Stimulated activated CD4-positive, alpha-beta T cell treated with anti-CD3 and anti-CD28 coated beads, Interleukin-4, amount 100 ng/mL, for 1 hour (primary cell): ENCODE data around the gene LAMTOR4.
"Not testable (repeated sequence)": the region's sequence is repeated elsewhere in the genome, so short reads cannot be mapped to it uniquely, and the experiment has no call there.

Experiments used
- DNase-seq: peaks from one replicate; pipeline ENCODE4 v3.0.0-alpha.2; 2020

The LAMTOR4 gene

DNA sequence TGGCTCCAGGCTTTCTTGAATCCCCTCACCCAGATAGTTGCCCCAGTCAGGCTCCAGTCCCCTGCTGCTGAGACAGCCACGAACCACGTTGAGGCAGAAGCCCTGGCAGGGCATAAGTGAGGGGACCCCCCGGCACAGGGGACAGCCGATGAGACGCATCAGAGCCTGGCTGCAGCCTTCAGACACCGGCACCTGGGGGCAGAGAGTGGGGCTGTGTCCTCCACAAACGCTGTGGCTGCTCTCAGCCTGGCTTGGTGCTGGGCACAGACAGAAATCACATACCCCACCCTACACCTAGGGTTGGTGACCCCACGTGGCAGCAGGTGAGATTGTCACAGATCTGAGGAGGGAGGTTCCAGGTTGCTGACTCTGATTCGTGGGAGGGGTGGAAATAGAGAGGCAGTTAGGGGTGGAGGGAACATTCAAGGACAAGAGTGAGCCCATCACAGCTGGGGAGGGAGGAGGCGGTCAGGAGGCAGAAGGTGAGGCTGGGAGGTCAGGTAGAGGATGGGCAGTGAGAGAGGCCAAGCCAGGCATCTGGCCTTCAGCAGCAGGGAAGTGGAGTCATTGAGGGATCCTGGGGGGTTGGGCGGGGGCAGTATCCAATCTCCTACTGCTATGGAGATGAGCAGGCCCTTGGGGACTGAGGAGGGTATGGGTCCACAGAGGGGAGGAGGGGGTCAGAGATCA is 25.2 kb downstream of the LAMTOR4 start:
- no peak for DNase-seq

DNA sequence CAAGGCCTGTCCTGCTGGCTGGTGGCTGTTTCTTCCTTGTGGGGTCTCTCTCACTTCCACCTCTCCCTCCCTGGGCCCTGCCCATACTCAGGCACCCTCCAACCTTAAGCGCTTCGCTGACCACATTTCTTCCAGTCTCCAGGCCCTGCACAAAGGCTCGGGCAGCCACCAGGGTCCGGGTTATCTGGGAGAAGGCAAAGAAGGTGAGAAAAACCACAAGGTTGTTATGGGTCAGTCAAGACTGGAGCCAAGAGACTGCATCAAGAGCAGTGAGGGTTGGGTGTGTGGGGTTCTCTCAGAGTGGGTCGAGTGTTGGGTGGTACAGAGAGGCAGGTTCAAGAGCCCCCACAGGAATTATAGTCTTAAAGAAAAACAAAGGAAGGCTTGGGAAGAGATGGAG is 25.9 kb downstream of the LAMTOR4 start:
- no peak for DNase-seq

DNA sequence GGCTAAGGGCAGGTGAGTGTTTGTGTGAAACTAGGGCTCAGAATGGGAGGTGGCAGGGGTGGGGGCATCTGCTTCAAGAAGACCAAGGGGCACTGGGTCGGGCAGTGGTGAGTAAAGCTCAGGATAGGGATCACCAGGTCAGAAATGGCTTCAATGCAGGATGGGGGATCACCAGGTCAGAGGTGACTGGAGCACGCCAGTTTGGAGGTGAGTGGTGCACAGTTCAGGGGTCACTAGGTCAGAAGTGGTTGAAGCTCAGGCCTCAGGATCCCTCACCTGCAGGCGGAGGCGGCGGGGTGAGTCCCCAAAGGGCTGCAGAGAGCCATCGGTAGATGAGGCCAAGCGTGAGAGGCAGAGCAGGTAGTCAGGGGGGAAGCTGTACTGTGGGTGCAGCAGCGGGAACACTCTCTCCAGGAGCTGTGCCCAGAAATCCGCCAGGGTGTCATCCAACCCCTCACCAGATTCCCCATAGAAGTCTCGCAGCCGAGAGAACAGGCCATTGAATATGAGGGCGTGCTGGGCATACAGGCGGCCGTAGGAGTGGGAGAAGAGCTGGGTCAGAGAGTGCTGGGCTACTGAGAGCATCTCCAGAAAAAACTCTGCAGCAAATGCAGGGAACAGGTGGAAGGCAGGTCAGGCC is 26.7 kb downstream of the LAMTOR4 start:
- no peak for DNase-seq

DNA sequence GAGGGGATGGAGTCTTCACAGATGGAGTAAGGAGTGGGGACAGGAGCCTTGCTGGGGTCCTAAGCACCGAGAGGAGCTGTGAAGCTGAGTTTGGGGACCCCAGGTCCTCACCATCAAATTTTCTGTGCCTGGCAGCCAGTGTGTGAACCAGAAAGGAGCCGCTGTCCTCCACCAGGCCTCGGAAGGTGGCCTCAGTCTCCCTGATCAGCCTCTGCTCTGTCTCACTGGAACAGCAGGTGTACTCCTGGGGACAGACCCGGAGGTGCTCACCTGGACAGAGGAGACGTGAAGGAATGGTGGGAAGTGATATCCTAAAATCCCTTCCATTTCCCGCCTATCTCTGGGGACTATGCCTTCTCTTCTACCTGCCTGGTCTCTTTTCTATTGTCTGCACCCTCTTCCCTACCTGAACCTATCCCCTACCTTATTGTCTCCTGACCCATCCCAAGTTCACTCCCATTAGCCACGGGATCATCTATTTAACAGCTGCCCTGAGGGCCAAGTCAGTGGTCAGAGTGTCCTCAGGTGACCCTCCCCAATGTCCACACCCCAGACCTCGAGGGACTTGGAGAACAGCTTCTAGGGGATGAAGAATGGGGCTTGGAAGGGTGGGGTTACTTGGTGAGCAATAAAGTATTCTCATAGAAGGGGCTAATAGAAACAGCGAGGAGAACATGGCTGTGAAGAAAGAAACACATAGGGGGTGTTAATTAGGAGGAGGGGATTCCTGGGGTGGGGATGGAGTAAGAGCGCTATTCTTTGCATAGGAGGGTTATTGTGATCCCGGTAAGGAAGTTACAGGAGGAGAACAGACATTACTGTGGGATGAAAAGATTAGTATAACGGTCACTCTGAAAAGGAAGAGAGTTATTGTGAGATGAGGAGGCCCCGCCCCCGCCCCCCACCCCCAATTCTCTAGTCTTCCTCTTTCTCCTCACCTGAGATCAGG is 27.7 kb downstream of the LAMTOR4 start:
- DNase-seq, result no peak

DNA sequence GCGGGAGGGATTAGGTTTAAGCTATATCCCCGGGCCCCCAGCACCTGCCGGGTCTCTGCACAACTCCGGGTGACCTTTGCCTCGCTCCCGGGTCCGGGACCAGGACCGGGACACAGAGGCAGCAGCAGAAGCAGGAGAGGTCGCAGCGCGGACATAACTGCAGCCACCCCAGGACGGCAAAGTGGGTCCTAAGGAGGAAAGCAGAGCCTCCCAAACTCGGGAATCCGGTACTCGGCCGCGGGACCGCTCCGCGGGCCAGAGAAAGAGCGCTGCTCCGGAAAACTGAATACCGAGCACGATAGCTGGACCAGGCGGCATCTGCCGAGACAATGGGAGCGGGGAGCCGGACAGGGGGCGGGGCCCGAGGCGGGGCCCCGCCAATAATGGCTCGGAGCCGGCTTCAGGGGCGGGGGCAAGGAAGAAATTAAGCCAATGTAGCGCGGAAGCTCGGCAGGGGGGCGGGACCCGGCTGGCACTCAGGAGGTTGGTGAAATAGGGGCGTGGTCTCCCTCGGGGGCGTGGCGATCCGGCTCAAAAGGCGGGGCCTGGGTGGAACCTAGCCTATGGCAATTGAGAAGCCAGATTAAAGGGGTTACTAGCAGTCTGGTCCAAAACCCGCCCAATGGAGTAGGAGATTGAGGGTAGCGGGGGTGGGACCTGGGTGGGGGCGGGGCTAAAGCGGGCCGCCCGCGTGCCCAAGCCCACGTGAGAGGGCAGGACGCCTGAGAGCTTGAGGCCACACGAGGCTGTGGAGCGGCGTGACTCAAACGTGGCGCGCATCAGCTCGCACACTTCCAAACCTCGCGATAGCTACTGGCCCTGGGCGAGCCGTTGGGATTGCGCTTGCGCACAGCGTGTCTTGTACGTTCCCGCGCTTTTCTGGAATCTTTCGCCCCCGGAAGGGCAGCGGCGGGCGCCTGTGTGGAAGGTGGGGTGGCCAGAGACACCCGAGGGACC is 28.6 kb downstream of the LAMTOR4 start, which contains the start of the genes GPC2 and STAG3:
GPC2 (minus strand) TSS at position 337 of the 957 bp plus-strand sequence; CDS start at position 155, 182 bp downstream.
STAG3 (plus strand) TSS at position 874 of the 957 bp plus-strand sequence. CDS start 2,639 bp downstream, outside the sequence.
- DNase-seq, result peak; percentile 99

DNA sequence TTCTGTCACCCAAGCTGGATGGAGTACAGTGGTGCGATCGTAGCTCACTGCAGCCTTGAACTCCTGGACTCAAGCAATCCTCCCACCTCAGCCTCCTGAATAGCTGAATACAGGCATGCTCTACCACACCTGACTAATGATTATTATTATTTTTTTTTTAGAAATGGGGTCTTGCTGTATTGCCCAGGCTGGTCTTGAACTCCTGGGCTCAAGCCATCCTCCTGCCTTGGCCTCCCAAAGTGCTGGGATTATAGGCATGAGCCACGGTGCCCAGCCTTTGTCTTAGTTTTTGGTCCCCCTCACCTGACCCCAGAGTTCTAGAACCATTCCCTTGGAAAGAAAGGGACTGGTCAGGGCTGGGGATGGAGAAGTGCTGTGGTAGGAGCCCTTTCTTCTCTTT is 31.4 kb downstream of the LAMTOR4 start:
- DNase-seq, result not testable (repeated sequence)

DNA sequence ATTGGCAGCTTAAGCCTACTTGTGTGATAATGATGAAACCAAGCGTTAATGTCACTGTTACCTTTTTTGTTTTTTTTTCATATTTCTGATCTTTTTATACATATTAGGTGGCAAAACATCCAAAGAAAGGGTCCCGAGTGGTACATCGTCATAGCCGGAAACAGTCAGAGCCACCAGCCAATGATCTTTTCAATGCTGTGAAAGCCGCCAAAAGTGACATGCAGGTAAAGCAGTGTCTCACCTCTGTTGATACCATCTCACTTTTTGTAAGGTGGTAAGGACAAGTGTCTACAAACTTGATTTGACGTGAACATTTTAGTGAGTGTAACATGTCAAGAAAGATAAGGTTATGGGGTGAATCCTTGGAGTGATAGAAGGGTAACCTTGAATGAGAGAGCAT is 33.9 kb downstream of the LAMTOR4 start:
- DNase-seq, result not testable (repeated sequence)

DNA sequence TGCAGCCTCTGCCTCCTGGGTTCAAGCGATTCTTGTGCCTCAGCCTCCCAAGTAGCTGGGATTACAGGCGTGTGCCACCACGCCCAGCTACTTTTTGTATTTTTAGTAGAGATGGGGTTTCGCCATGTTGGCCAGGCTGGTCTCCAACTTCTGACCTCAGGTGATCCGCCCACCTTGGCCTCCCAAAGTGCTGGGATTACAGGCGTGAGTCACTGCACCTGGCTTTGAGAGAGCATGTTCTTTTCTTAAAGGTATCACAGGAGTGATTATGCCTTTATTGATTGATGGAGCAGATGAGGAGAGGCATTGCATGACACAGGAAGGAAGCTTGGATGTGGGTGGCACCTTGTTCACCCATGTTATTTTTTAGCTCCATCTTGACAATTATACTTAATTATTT is 34.4 kb downstream of the LAMTOR4 start:
- DNase-seq, result not testable (repeated sequence)

DNA sequence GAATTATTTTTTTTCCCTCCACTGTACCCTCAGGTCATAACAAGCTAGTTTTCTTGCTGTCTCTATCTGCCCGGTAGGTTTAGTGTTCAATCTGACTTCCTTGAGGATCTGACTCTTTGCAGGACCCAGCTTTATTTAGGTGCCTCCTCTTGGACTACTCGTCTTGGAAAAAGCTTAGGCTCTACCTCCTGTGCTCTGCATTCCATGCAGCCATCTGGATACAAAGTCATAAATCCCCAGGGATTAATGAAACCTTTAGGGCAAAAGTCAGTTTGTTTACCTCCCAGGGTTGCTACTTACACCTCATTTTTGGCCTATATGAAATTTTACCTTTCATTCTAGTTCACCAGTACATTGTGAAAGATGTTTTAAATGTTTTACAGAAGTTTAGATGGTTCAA is 37.0 kb downstream of the LAMTOR4 start:
- no peak for DNase-seq

DNA sequence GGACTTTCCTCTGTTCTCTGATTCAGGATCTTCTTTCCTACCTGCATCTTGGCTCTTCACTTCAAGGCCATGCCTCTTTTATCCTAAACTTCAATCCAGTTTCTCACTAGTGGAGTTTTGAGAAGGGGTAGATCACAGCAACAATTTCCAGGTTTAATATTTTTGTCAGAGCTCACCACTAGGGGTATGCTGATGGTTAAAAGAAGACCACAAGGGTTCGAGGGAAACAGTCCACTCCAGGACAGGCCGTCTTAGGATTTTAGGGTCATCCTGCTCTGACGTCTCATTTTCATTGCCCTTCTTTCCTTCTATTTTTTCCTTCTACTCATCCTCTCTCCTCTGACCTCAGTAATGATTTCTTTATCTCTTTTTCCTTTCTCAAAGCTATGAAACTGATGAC is 40.3 kb downstream of the LAMTOR4 start:
- no peak for DNase-seq

DNA sequence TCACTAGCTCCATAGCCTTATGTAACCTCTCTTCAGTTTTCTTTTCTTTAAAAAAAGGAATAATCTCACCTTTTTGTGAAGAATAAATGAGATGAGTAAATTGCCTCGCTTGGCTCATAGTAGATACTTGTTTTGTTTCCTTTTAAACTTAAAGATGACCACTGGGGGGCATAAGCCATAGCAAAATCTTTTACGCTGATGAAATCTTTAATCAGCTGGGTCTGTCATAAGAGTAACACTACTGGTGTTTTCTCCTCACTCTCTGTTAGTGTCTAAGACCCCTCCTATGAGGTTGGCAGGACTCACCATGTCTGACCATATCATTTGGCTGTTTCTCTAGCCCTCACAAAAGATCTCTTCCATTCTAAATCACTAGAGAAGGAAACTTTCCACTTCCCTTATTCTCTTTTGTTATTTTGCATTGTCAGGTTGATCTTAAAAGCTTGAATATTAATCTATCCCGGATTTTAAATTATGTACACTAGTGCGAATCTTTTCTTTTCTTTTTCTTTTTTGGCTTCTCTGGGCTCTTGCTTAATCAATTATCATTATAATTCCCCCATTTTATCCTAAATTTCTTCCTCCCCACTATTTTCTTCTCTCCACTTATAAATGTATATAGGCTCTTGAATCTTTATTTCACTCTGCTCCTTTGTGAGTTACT is 41.5 kb downstream of the LAMTOR4 start:
- DNase-seq, result no peak

DNA sequence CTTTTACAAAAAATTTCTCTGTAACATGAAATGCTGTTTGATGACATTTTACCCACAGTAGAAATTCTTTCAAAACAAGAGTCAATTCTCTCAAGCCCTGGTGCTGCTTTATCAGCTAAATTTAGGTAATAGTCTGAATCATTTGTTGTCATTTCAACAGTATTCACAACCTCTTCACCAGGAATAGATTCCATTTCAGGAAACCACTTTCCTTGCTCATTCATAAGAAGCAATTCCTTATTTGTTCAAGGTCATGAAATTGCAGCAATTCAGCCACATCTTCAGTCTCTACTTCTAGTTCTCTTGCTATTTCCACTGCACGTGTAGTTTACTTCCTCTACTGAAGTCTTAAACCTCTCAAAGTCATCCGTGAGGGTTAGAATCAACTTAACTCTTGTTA is 43.1 kb downstream of the LAMTOR4 start:
- DNase-seq, result no peak

DNA sequence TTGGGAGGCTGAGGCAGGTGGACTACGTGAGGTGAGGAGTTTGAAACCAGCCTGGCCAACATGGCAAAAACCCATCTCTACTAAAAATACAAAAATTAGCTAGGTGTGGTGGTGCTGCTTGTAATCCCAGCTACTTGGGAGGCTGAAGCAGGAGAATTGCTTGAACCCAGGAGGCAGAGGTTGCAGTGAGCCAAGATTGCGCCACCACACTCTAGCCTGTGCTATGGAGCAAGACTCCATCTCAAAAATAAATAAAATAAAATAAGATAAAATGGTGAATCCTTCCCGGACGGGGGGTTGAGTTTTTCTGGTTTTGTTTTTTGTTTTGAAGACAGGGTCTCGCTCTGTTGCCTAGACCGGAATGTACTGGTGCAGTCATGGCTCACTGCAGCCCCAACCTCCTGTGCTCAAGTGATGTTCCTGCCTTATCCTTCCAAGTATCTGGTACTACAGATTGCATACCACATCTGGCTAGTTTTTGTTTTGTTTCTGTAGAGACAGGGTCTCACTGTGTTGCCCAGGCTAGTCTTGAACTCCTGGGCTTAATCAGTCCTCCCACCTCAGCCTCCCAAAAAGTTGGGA is 43.7 kb downstream of the LAMTOR4 start:
- DNase-seq, result not testable (repeated sequence)

DNA sequence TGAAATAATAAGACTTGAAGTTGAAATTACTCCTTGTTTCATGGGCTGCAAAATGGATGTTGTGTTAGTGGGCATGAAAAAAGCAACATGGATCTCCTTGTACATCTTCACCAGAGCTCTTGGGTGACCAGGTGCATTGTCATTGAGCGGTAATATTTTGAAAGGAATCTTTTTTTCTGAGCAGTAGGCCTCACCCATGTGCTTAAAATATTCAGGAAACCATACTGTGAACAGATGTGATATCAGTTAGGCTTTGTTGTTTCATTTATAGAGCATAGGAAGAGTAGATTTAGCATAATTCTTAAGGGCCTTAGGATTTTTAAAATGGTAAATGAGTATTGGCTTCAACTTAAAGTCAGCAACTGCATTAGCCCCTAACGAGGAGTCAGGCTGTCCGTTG is 44.3 kb downstream of the LAMTOR4 start:
- no peak for DNase-seq

DNA sequence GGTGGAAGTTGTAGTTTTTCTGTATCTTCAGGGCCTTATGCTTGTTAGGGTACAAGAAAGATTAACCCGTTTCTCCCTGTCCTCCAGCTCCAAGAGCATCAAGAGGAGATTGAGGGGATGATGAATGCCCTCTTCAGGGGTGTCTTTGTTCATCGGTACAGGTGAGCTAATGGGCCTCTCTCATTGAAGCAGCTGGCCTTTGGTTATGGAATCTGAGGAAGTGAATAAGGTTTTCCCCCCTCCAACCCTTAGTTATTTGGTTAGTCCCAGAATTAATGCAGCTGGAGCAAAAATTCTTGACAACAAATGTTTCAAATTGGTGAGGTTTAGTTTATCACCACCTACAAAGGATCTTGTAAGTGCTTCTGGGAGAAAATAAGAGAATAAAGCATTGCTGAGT is 46.5 kb downstream of the LAMTOR4 start:
- DNase-seq, result no peak

DNA sequence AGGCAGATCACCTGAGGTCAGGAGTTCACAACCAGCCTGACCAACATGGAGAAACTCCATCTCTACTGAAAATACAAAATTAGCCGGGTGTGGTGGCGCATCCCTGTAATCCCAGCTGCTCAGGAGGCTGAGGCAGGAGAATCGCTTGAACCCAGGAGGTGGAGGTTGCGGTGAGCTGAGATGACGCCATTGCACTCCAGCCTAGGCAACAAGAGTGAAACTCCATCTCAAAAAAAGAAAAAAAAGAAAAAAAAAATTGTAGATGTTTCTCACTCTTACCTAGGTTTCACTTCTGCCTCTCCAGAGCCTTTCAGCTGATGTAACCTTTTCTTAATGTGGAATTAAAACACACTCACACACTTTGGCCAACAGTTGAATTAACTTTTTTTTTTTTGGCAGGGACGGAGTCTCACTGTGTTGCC is 47.2 kb downstream of the LAMTOR4 start:
- DNase-seq, result not testable (repeated sequence)

DNA sequence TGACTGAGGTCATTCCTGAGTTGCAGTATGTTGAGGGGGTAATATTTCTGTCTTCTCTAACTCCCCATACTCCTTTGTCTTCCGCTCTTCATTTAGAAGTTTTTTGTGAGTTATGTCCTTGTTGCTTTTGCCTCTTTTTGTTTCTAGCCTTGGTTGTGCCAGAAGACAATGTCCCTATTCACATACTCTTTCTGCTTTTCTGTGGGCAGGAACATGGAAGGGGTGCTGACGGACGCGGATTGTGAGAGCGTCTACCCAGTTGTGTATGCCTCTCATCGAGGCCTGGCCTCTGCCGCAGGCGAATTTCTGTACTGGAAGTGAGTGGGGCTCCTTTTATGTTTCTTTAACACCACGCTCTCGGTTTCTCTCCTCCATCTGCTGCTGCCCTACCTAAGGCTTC is 49.5 kb downstream of the LAMTOR4 start:
- no peak for DNase-seq

DNA sequence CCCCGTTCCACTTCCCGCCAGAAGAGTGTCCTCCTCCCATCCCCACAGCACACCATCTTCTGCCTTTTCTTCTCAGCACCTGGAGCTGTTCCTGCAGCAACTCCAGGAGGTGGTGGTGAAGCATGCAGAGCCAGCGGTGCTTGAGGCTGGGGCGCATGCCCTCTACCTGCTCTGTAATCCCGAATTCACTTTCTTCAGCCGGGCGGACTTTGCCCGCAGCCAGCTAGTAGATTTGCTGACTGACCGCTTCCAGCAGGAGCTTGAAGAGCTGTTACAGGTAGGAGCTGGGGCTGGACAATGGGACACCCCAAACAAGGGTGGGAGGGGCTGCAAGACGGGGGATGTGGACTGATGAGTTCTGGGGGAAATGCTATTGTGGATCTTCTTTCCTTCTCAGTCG is 52.0 kb downstream of the LAMTOR4 start:
- no peak for DNase-seq
